ENCODE results near the gene KLHL9.

GRCh38 chr9:21333226-21333625, 2.0 kb downstream of the KLHL9 start:
- TF ChIP-seq REST (IDR thresholded peaks at IDR 0.05; ENCODE audit: low read depth, low read length) (no peak), CTCF (IDR thresholded peaks at IDR 0.05) (no peak), POLR2AphosphoS5 (IDR thresholded peaks at IDR 0.05; ENCODE audit: low read depth, low read length) (no peak), MAX (IDR thresholded peaks at IDR 0.05; ENCODE audit: low read depth) (no peak), EP300 (IDR thresholded peaks at IDR 0.05; ENCODE audit: borderline replicate concordance in 1 of 2, low read depth in 1 of 2, low read length in 1 of 2) (no peak), EZH2phosphoT487 (IDR thresholded peaks at IDR 0.05; ENCODE audit: borderline replicate concordance, low read depth) (no peak), ZBTB33 (IDR thresholded peaks at IDR 0.05; ENCODE audit: borderline replicate concordance, low read depth) (no peak), CHD2 (IDR thresholded peaks at IDR 0.05; ENCODE audit: low read length, partially characterized antibody) (no peak), GABPA (IDR thresholded peaks at IDR 0.05; ENCODE audit: low read depth) (no peak)

Measured in SK-N-SH (cell line).